Midbrain (tissue), 1 donor: ENCODE results near the gene TLE4.
"Not testable (repeated sequence)": the region's sequence is repeated elsewhere in the genome, so short reads cannot be mapped to it uniquely, and the experiment has no call there.

Experiments used
- DNase-seq: peaks from one replicate; lab custom pipeline; 2025; lab: John Stamatoyannopoulos, UW

Gene TLE4

GRCh38 chr9:79633558-79633957, 61.8 kb downstream of the TLE4 start:
- no peak for DNase-seq

- DNase-seq: no peak
Measured at GRCh38 chr9:79637177-79637925, 65.6 kb downstream of the TLE4 start.

GRCh38 chr9:79638806-79639205, 67.0 kb downstream of the TLE4 start:
- DNase-seq: no peak

- no peak for DNase-seq
Measured at GRCh38 chr9:79639354-79639753, 67.6 kb downstream of the TLE4 start.

- not testable (repeated sequence) for DNase-seq
Measured at GRCh38 chr9:79640067-79640466, 68.3 kb downstream of the TLE4 start.

GRCh38 chr9:79641070-79641469, 69.3 kb downstream of the TLE4 start:
- no peak for DNase-seq

- DNase-seq: no peak
Measured at GRCh38 chr9:79642671-79643070, 70.9 kb downstream of the TLE4 start.

GRCh38 chr9:79644048-79644447, 72.3 kb downstream of the TLE4 start:
- no peak for DNase-seq

- DNase-seq: no peak
Measured at GRCh38 chr9:79644601-79645000, 72.8 kb downstream of the TLE4 start.

GRCh38 chr9:79645110-79645509, 73.3 kb downstream of the TLE4 start:
- DNase-seq: no peak

GRCh38 chr9:79646096-79646495, 74.3 kb downstream of the TLE4 start:
- no peak for DNase-seq

- peak; percentile 33 for DNase-seq
Measured at GRCh38 chr9:79651251-79651795, 79.6 kb downstream of the TLE4 start.

GRCh38 chr9:79652598-79652997, 80.8 kb downstream of the TLE4 start:
- DNase-seq: no peak

- not testable (repeated sequence) for DNase-seq
Measured at GRCh38 chr9:79654591-79655382, 83.0 kb downstream of the TLE4 start.

GRCh38 chr9:79655551-79655950, 83.8 kb downstream of the TLE4 start:
- DNase-seq: no peak

- DNase-seq: no peak
Measured at GRCh38 chr9:79656169-79656568, 84.4 kb downstream of the TLE4 start.

- DNase-seq: no peak
Measured at GRCh38 chr9:79657891-79658290, 86.1 kb downstream of the TLE4 start.

GRCh38 chr9:79658926-79659325, 87.2 kb downstream of the TLE4 start:
- DNase-seq: no peak

GRCh38 chr9:79660615-79661014, 88.8 kb downstream of the TLE4 start:
- no peak for DNase-seq

GRCh38 chr9:79661279-79661678, 89.5 kb downstream of the TLE4 start:
- DNase-seq: no peak

GRCh38 chr9:79661886-79662536, 90.2 kb downstream of the TLE4 start:
- no peak for DNase-seq

- DNase-seq: no peak
Measured at GRCh38 chr9:79662537-79662956, 90.8 kb downstream of the TLE4 start.

GRCh38 chr9:79663300-79663699, 91.5 kb downstream of the TLE4 start:
- peak; percentile 35 for DNase-seq
